H54 (cell line): ENCODE measurements around the gene ZNF441.
"Not testable (repeated sequence)": the region's sequence is repeated elsewhere in the genome, so short reads cannot be mapped to it uniquely, and the experiment has no call there.

Experiments used
- DNase-seq: peaks from one replicate; pipeline ENCODE4 v3.0.0; 2011; ENCODE audit warnings: low spot score, mixed read lengths; ENCODE audit not compliant: insufficient read length
- FAIRE-seq: peaks from 3 replicates; lab custom pipeline; 2011; peaks lifted over from hg19 to GRCh38; lab: Jason Lieb, UNC
- POLR2A ChIP-seq: IDR thresholded peaks from 2 replicates; pipeline ENCODE4 v1.6.1; 2011; ENCODE audit warnings: low read depth, mild to moderate bottlenecking, low read length

The ZNF441 gene

DNA sequence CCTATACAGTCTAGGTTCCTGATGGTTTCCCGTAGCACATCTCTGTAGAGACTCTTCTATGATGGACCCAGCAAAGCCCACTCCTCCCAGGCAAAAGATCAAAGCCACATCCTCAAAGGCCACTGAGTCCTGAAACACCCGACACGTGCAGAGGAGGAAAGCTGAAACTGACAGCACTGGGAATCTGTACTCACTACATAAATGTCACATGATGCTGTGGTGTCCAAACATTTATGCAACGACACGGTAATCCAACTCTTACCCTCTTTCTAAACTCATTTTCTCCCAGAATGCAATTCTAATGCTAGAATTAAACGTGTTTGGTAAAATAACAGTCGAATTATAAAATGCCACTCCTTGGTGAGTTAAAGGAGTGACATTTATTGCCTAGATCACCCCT, 7.0 kb upstream of the ZNF441 start:
- FAIRE-seq, result no peak
- DNase-seq, result no peak
- TF ChIP-seq POLR2A, result no peak

DNA sequence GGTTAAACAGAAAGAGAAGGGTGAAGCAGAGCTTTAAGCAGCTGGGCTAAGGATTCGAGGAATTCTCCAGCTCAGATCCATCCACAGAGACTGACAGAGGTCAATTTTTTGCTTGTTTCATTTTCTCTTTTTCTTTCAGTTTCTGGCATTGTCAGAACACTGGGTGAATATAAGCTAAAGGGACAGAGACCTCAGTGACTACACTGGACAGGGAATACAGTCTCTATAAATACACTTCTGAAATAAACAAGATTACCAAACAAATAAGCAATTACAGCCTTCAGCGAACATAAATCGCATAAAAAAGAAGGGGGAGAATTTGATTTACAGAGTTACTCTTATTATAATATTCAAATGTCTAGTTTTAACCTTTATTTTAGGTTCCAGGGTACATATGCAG, 3.7 kb upstream of the ZNF441 start:
- TF ChIP-seq POLR2A, result no peak
- no peak for FAIRE-seq
- DNase-seq, result no peak

DNA sequence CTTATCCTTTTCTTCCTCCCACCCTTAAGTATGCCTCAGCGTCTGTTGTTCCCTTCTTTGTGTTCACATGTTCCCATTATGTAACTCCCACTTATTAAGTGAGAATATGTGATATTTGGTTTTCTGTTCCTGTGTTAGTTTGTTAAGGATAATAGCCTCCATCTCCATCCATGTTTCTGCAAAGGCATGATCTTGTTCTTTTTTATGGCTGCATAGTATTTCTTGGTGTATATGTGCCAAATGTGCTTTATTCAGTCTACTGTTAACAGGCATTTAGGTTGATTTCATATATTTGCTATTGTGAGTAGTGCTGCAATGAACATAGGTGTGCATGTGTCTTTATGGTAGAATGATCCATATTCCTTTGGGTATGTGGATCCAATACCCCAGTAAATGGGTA, 3.2 kb upstream of the ZNF441 start:
- DNase-seq, result no peak
- no peak for FAIRE-seq
- TF ChIP-seq POLR2A, result no peak

DNA sequence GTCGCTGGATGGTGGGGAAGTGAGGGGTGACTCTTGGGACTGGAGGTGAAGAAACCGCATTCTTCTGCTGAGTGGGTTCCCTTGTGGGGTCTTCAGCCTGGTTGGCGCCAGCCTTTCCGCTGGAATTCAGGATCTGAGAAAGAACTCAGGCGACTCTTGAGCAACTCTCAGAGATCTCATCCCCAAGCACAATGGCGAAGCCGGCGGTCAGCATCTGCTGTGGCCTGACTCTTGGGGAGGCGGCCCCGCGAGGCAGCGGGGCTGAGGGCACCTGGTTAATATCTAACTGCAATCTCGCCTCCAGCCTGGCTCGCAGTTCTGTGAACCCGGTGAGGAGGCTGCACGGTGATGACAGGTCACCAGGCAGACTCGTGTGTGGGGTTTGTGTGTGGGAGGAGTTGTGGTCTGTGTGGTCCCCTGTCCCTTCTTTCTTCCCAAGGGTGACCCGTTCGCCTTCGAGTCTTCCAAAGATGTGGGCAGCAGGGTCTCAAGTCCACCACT, 883 bp downstream of the ZNF441 start:
- FAIRE-seq (no peak), DNase-seq (no peak)
- TF ChIP-seq POLR2A, result no peak

DNA sequence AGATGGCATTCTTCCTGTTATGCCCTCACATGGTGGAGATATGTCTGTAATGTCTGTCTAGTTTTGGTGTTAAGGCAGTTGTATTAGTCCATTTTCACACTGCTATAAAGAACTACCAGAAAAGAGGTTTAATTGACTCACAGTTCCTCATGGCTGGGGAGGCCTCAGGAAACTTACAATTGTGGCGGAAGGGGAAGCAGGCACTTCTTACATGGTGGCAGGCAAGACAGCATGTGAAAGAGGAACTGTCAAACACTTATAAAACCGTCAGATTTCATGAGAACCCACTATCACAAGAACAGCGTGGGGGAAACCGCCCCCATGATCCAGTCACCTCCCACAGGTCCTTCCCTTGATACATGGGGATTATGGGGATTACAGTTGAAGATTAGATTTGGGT, 3.2 kb downstream of the ZNF441 start:
- FAIRE-seq (no peak), DNase-seq (no peak)
- no peak for TF ChIP-seq POLR2A

DNA sequence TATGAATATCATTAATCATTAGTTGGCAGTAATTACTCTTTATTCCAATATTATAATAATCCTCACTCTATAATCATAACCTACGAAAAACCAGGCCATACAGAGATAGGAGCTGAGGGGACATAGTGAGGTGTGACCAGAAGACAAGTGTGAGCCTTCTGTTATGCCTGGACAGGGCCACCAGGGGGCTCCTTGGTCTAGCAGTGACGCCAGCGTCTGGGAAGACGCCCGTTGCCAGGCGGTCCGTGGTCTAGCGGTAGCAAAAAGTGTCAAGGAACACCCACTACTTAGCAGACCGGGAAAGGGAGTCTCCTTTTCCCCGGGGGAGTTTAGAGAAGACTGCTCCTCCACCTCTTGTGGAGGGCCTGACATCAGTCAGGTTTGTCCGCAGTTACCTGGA, 4.7 kb downstream of the ZNF441 start:
- not testable (repeated sequence) for DNase-seq, FAIRE-seq

DNA sequence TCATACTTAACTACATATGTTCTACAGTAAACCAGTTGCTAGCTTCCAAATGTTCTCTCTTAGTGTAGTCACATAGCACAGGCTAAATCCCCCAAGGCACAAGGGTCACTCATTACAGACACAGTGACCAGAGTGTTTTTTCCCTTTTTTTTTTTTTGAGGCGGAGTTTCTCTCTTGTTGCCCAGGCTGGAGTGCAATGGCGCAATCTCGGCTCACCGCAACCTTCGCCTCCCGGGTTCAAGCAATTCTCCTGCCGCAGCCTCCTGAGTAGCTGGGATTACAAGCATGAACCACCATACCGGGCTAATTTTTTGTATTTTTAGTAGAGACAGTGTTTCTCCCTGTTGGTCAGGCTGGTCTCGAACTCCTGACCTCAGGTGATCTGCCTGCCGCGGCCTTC, 9.9 kb downstream of the ZNF441 start:
- not testable (repeated sequence) for FAIRE-seq, DNase-seq

DNA sequence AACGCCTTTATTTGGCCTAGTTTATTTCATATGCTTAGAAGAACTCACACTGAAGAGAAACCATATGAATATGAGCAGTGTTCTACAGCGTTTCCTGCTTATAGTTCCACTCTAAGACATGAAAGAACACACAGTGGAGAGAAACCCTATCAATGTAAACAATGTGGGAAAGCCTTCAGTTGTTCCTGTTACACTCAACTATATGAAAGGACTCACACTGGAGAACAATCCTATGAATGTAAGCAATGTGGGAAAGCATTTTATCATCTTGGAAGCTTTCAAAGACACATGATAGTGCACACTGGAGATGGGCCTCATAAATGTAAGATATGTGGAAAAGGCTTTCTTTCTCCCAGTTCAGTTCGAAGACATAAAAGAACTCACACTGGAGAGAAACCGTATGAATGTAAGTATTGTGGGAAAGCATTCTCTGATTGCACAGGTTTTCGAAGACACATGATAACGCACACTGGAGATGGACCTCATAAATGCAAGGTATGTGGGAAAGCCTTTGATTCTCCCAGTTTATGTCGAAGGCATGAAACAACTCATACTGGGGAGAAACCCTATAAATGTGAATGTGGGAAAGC, 13.7 kb downstream of the ZNF441 start:
- FAIRE-seq (peak; percentile 45), DNase-seq (no peak)
- TF ChIP-seq POLR2A, result no peak

DNA sequence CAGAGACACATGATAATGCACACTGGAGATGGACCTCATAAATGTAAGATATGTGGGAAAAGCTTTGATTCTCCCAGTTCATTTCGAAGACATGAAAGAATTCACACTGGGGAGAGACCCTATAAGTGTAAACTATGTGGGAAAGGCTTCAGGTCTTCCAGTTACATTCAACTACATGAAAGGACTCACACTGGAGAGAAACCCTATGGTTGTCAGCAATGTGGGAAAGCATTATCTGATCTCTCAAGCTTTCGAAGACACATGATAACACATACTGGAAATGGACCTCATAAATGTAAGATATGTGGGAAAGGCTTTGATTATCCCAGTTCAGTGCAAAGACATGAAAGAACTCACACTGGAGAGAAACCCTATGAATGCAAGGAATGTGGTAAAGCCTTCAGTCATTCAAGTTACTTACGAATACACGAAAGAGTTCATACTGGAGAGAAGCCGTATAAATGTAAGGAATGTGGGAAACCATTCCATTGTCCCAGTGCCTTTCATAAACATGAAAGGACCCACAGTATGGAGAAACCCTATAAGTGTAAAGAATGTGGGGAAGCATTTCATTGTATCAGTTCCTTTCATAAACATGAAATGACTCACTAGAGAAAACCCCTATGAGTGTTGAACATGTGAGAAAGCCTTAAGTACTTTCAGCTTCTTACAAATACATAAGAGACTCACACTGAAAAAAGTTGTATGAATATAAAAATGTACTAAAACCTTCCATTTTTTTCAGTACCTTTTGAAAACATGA, 14.7 kb downstream of the ZNF441 start:
- FAIRE-seq (peak; percentile 30), DNase-seq (no peak)
- TF ChIP-seq POLR2A, result no peak

DNA sequence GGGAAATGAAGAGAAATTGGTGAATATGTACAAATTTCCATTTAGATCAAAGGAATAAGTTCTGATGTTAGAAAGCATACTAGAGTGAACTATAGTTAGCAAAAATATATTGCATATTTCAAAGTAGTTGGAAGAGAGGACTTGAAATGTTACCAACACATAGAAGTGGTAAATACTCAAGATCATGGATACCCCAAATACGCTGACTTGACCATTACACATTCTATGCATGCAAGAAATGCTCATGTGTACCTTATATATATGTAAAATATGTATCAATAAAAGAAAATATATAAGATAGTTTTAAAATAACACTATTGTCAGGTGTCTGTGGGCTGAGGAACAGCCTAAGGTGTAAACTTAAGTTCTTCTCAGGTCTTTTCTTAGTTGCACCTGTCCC, 17.0 kb downstream of the ZNF441 start:
- DNase-seq (no peak), FAIRE-seq (no peak)
- no peak for TF ChIP-seq POLR2A

DNA sequence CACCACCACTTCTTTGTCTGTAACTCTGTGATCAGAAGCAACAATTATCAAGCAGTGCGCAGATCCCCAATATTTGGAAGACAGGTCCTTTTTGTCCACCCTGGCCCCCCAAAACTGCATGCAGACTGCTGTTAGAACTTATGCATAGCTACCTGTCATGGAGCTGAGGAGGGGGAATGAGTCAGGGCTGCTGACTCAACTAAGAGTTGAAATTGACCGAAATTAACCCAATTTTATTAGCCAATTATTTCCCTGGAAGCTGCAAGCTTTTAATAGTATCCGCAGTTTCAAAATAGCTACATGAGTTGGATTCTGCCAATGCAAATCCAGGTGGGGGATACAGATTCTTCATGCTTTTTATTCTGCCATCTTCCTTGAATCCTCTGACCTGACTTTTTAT, 17.6 kb downstream of the ZNF441 start:
- DNase-seq, result no peak
- no peak for TF ChIP-seq POLR2A
- FAIRE-seq, result no peak

DNA sequence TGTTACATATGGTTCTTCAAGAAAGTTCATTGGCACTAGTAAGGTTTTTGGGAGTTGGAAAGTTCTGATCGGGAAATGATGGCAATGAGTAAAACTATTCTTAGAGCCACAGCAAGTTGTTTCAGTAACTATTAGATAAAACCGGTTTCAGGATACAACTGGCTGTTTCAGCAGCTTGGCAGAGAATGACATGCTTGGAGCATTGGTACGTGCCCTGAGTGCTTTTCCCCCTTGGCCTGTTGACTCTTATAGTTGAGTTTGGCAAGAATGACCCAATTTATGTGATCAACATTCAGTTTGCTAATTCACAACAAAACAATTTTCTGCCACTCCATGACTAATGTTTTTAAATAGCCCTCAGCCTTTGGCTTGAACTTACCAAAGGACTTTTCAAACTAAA, 20.7 kb downstream of the ZNF441 start:
- FAIRE-seq (no peak), DNase-seq (no peak)
- TF ChIP-seq POLR2A, result no peak

DNA sequence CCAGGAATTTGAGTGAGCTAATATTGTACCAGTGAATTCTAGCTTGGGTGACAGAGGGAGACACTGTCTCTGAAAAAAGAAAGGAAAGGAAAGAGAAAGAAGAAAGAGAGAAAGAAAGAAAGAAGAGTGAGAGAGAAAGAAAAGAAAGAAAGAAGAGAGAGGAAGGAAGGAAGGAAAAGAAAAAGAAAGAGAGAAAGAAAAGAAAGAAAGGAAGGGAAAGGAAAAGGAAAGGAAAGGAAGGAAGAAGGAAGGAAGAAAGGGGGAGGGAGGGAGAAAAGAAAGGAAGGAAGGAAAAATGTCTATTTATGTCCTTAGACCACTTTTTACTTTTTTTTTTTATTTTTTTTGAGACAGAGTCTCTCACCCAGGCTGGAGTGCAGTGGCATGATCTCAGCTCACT, 26.1 kb downstream of the ZNF441 start:
- DNase-seq, result no peak
- no peak for FAIRE-seq
- TF ChIP-seq POLR2A, result no peak

DNA sequence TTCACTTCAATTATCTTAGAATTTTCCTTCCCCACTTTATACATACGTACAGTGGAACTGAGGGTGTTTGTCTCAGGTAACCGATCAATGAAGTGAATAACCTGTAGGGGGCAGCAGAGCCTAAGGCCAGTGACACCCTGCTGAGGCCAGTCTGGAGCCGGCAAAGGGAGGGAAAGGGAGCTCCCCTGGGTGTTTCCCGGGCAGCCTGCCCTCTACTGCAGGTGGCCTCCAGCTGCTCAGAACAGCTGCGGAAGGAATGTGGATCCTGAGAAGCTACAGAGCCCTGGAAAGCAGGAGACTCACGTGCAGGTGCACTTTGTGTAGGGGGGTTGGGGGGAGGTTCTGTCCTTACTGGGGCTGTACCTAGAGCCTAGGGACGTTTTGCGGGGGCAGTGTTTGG, 30.7 kb downstream of the ZNF441 start:
- TF ChIP-seq POLR2A, result no peak
- peak; percentile 94 for FAIRE-seq
- DNase-seq, result peak; percentile 75

DNA sequence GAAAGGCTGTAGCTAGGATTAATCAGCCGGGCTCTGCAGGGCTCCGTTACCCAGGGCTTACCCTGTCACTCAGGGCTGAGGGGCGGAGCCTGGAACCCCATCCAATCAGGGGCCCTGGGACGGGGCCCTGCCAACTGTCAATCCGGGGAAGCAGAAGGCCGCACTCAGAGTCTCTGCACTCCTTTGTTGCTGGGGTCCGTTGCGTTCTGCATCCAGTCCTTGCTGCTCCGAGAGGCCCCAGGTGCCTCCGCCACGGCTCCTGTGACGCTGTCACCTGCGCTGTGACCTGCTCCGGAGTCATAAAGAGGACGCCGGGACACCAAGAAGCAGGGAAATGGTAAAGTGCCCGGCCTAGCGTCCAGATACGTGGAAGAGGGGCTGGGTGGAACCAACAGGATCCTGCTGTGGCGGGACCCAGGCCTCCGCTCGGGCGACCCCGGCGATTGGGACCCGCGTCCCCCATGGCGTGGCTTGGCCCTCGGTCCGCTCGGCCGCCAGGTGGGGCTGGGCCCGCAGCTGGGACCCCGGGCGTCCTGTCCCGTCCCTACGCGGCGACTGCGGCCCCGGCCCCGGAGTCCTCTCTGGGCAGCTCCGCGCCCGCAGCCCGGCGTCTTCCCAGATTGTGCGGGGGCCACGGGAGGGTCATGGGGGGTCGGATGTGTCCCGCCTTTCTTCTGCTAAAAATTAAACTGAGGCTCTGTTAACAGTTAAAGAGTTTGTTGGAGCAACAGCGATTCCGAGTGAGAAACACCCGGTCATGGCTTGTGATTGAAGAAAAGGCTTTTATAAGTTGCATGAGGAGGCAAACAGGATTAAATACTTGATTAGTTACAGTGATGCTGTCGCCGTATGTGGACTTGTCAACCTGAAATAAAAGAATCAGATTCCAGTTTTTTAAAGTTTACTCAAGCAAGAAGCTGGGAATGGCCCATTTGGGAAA, 31.9 kb downstream of the ZNF441 start, which contains the start of gene ZNF491:
ZNF491 (plus strand) TSS at position 133 of the 940 bp plus-strand sequence. CDS start 7,431 bp downstream, outside the sequence.
- FAIRE-seq, result peak; percentile 85
- peak; percentile 93 for DNase-seq
- TF ChIP-seq POLR2A, result peak; percentile 63
